SK-N-SH treated with all-trans-retinoic acid at 6 μM for 48 hours (cell line): Measurements from ENCODE around the gene LEO1.
A peak's percentile ranks its signal among the peaks of the same experiment; 100 is the strongest.

Source experiments
- ATAC-seq: fragments of 200-7000 bp; cut with Tn5 transposase; 3 replicates; pipeline ENCODE4 v1.9.1; 2020; ENCODE audit warnings: mild to moderate bottlenecking, moderate library complexity
- ARNTL ChIP-seq: fragments of 450-650 bp; formaldehyde crosslinking; IDR thresholded peaks from 2 replicates; pipeline ENCODE4 v1.5.0; 2020; ENCODE audit warnings: low read depth, mild to moderate bottlenecking, moderate library complexity, borderline replicate concordance
- BACH2 ChIP-seq: fragments of 250-450 bp; sonication (Bioruptor Pico); IDR thresholded peaks from 2 replicates; pipeline ENCODE4 v1.9.0; 2021; ENCODE audit warnings: mild to moderate bottlenecking, borderline replicate concordance
- GLIS3 ChIP-seq: fragments of 250-450 bp; sonication (Bioruptor Pico); IDR thresholded peaks from 2 replicates; pipeline ENCODE4 v1.5.0; 2020; ENCODE audit warnings: mild to moderate bottlenecking, moderate library complexity
- OSR1 ChIP-seq: fragments of 250-450 bp; sonication (Bioruptor Pico); IDR thresholded peaks from 2 replicates; pipeline ENCODE4 v1.8.0; 2022; ENCODE audit warnings: moderate library complexity, mild to moderate bottlenecking, inconsistent platforms
- PPARA ChIP-seq: fragments of 250-450 bp; sonication (Bioruptor Pico); IDR thresholded peaks from 2 replicates; pipeline ENCODE4 v1.5.0; 2020; ENCODE audit warnings: mild to moderate bottlenecking, borderline replicate concordance
- RARB ChIP-seq: fragments of 250-450 bp; sonication (Bioruptor Pico); IDR thresholded peaks from 2 replicates; pipeline ENCODE4 v1.8.0; 2021; ENCODE audit warnings: mild to moderate bottlenecking, moderate library complexity
- TCF4 ChIP-seq: fragments of 250-450 bp; sonication (Bioruptor Pico); IDR thresholded peaks from 2 replicates; pipeline ENCODE4 v1.8.0; 2021; ENCODE audit warnings: mild to moderate bottlenecking, moderate library complexity, borderline replicate concordance
- ZC3H10 ChIP-seq: fragments of 250-450 bp; sonication (Bioruptor Pico); IDR thresholded peaks from 2 replicates; pipeline ENCODE4 v1.5.1; 2021; ENCODE audit warnings: mild to moderate bottlenecking, moderate library complexity
- ZFP3 ChIP-seq: fragments of 250-450 bp; sonication (Bioruptor Pico); IDR thresholded peaks from 2 replicates; pipeline ENCODE4 v1.5.0; 2020; ENCODE audit warnings: mild to moderate bottlenecking, moderate library complexity
- ZFP30 ChIP-seq: fragments of 450-650 bp; formaldehyde crosslinking; IDR thresholded peaks from 2 replicates; pipeline ENCODE4 v1.5.0; 2022; ENCODE audit warnings: mild to moderate bottlenecking, moderate library complexity
- ZNF70 ChIP-seq: fragments of 450-650 bp; formaldehyde crosslinking; IDR thresholded peaks from 2 replicates; pipeline ENCODE4 v1.5.0; 2020; ENCODE audit warnings: mild to moderate bottlenecking, moderate library complexity
- ZNF8 ChIP-seq: fragments of 450-650 bp; formaldehyde crosslinking; IDR thresholded peaks from 2 replicates; pipeline ENCODE4 v1.5.0; 2020; ENCODE audit warnings: mild to moderate bottlenecking, moderate library complexity
- TF ChIP-seq, protein P1 (sequence below): fragments of 250-450 bp; sonication (Bioruptor Pico); IDR thresholded peaks from 2 replicates; pipeline ENCODE4 v1.5.0; 2020; ENCODE audit warnings: mild to moderate bottlenecking, moderate library complexity
- TF ChIP-seq, protein P2 (sequence below): fragments of 250-450 bp; sonication (Bioruptor Pico); IDR thresholded peaks from 2 replicates; pipeline ENCODE4 v1.8.0; 2021; ENCODE audit warnings: low read depth, mild to moderate bottlenecking, moderate library complexity, borderline replicate concordance
- TF ChIP-seq, protein P3 (sequence below): fragments of 250-450 bp; sonication (Bioruptor Pico); IDR thresholded peaks from 2 replicates; pipeline ENCODE4 v1.5.1; 2020; ENCODE audit warnings: low read depth, mild to moderate bottlenecking, moderate library complexity
- TF ChIP-seq, protein P4 (sequence below): fragments of 250-450 bp; sonication (Bioruptor Pico); IDR thresholded peaks from 2 replicates; pipeline ENCODE4 v1.5.1; 2021; ENCODE audit warnings: mild to moderate bottlenecking, moderate library complexity
- TF ChIP-seq, protein P5 (sequence below): fragments of 250-450 bp; sonication (Bioruptor Pico); IDR thresholded peaks from 2 replicates; pipeline ENCODE4 v1.8.0; 2020; ENCODE audit warnings: mild to moderate bottlenecking, moderate library complexity, borderline replicate concordance

The LEO1 gene

DNA sequence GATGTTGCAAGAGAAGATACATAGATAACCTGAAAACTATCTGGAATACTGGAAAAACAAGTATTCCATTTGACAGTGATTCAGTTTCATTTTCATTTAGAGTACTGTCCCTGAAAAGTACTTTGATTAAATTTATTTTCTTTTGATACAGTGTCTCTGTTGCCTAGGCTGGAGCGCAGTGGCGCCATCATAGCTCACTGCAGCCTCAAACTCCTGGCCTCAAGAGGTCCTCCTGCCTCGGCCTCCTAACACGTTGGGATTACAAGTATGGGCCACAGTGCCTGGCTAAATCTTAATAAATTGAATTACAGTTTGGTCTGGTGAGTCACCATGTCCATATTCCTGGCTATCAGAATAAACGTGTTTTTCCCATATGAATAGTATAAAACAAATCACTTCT lies 1.6 kb upstream of the LEO1 start (continued):
- TF ChIP-seq TCF4 (CRISPR knock-in tag): no peak
- TF ChIP-seq BACH2 (CRISPR knock-in tag): no peak

DNA sequence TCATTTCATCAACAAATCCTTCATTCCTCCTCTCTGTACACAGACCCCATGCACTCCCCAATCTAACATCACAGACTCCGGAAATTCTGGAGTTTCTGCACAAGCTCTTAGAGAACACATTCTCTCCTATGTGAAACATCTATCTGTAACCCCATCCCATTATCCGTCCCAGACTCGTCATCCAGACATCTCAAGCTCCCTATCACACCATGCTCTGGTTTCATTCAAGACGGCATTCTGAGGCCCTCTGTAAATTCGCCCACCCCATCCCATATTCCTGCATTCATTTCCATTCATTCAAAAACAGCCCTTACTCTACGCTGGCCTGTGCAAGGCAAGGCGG lies 575 bp downstream of the LEO1 start:
- TF ChIP-seq RARB (CRISPR knock-in tag) (no peak), ZFP3 (CRISPR knock-in tag) (no peak), ZC3H10 (CRISPR knock-in tag) (no peak), TCF4 (CRISPR knock-in tag) (no peak), ZNF70 (no peak), ZNF8 (no peak)
- TF ChIP-seq, protein P1, sequence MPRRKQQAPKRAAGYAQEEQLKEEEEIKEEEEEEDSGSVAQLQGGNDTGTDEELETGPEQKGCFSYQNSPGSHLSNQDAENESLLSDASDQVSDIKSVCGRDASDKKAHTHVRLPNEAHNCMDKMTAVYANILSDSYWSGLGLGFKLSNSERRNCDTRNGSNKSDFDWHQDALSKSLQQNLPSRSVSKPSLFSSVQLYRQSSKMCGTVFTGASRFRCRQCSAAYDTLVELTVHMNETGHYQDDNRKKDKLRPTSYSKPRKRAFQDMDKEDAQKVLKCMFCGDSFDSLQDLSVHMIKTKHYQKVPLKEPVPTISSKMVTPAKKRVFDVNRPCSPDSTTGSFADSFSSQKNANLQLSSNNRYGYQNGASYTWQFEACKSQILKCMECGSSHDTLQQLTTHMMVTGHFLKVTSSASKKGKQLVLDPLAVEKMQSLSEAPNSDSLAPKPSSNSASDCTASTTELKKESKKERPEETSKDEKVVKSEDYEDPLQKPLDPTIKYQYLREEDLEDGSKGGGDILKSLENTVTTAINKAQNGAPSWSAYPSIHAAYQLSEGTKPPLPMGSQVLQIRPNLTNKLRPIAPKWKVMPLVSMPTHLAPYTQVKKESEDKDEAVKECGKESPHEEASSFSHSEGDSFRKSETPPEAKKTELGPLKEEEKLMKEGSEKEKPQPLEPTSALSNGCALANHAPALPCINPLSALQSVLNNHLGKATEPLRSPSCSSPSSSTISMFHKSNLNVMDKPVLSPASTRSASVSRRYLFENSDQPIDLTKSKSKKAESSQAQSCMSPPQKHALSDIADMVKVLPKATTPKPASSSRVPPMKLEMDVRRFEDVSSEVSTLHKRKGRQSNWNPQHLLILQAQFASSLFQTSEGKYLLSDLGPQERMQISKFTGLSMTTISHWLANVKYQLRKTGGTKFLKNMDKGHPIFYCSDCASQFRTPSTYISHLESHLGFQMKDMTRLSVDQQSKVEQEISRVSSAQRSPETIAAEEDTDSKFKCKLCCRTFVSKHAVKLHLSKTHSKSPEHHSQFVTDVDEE: no peak
- TF ChIP-seq, protein P2, sequence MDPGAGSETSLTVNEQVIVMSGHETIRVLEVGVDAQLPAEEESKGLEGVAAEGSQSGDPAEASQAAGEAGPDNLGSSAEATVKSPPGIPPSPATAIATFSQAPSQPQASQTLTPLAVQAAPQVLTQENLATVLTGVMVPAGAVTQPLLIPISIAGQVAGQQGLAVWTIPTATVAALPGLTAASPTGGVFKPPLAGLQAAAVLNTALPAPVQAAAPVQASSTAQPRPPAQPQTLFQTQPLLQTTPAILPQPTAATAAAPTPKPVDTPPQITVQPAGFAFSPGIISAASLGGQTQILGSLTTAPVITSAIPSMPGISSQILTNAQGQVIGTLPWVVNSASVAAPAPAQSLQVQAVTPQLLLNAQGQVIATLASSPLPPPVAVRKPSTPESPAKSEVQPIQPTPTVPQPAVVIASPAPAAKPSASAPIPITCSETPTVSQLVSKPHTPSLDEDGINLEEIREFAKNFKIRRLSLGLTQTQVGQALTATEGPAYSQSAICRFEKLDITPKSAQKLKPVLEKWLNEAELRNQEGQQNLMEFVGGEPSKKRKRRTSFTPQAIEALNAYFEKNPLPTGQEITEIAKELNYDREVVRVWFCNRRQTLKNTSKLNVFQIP (CRISPR knock-in tag): no peak
- TF ChIP-seq, protein P3, sequence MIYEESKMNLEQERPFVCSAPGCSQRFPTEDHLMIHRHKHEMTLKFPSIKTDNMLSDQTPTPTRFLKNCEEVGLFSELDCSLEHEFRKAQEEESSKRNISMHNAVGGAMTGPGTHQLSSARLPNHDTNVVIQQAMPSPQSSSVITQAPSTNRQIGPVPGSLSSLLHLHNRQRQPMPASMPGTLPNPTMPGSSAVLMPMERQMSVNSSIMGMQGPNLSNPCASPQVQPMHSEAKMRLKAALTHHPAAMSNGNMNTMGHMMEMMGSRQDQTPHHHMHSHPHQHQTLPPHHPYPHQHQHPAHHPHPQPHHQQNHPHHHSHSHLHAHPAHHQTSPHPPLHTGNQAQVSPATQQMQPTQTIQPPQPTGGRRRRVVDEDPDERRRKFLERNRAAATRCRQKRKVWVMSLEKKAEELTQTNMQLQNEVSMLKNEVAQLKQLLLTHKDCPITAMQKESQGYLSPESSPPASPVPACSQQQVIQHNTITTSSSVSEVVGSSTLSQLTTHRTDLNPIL: no peak
- TF ChIP-seq, protein P4, sequence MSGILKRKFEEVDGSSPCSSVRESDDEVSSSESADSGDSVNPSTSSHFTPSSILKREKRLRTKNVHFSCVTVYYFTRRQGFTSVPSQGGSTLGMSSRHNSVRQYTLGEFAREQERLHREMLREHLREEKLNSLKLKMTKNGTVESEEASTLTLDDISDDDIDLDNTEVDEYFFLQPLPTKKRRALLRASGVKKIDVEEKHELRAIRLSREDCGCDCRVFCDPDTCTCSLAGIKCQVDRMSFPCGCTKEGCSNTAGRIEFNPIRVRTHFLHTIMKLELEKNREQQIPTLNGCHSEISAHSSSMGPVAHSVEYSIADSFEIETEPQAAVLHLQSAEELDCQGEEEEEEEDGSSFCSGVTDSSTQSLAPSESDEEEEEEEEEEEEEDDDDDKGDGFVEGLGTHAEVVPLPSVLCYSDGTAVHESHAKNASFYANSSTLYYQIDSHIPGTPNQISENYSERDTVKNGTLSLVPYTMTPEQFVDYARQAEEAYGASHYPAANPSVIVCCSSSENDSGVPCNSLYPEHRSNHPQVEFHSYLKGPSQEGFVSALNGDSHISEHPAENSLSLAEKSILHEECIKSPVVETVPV (CRISPR knock-in tag): no peak
- peak; percentile 46 for ATAC-seq

DNA sequence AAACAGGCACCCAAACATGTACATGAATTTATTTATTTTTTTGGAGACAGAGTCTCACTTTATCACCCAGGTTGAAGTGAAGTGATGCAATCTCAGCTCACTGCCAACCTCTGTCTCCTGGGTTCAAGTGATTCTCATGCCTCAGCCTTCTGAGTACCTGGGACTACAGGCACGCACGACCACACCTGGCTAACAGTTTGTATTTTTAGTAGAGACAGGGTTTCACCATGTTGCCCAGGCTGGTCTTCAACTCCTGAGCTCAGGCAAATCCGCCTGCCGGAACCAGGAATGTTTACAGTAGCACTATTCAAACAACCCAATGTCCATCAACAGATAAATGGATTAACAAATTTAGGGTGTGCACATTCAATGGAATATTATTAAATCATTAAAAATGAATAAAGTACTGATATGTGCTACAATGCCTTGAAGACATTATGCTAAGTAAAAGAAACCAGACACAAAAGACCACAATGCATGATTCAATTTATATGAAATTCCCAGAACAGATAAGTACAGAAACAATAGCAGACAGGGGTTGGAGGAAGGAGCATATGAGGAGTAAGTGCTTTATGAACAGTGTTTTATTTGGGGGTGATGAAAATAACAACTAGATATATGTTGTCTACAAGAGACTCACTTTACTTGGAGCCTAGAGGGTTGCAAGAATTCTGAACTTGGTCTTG lies 1.3 kb downstream of the LEO1 start:
- TF ChIP-seq, protein P1: no peak
- TF ChIP-seq OSR1: no peak
- peak; percentile 59; the same call in 1 of the 2 replicates for TF ChIP-seq TCF4 (CRISPR knock-in tag)
- TF ChIP-seq GLIS3: no peak
- TF ChIP-seq, protein P3: no peak
- no peak for TF ChIP-seq ARNTL (CRISPR knock-in tag)
- no peak for ATAC-seq

DNA sequence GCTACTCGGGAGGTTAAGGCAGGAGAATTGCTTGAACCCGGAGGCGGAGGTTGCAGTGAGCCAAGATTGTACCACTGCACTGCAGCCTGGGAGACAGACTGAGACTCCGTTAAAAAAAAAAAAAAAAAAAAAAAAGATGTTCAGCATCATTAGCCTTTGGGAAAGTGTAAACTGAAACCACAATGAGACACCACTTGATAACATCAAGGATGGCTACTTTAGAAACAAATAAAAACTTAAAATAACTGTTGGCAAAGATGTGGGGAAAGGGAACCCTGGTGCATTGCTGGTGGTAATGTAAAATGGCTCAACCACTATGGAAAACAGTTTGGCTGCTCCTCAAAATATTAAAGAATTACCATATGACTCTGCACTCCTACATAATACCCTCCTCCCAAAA lies 1.9 kb downstream of the LEO1 start:
- TF ChIP-seq, protein P5, sequence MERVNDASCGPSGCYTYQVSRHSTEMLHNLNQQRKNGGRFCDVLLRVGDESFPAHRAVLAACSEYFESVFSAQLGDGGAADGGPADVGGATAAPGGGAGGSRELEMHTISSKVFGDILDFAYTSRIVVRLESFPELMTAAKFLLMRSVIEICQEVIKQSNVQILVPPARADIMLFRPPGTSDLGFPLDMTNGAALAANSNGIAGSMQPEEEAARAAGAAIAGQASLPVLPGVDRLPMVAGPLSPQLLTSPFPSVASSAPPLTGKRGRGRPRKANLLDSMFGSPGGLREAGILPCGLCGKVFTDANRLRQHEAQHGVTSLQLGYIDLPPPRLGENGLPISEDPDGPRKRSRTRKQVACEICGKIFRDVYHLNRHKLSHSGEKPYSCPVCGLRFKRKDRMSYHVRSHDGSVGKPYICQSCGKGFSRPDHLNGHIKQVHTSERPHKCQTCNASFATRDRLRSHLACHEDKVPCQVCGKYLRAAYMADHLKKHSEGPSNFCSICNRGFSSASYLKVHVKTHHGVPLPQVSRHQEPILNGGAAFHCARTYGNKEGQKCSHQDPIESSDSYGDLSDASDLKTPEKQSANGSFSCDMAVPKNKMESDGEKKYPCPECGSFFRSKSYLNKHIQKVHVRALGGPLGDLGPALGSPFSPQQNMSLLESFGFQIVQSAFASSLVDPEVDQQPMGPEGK (CRISPR knock-in tag): no peak
- TF ChIP-seq RARB (CRISPR knock-in tag): no peak
- no peak for TF ChIP-seq PPARA (CRISPR knock-in tag)
- TF ChIP-seq GLIS3: no peak
- no peak for TF ChIP-seq ZFP30 (CRISPR knock-in tag)
- ATAC-seq: no peak
